Measurements from ENCODE around the gene DBP.

The DBP gene

DNA sequence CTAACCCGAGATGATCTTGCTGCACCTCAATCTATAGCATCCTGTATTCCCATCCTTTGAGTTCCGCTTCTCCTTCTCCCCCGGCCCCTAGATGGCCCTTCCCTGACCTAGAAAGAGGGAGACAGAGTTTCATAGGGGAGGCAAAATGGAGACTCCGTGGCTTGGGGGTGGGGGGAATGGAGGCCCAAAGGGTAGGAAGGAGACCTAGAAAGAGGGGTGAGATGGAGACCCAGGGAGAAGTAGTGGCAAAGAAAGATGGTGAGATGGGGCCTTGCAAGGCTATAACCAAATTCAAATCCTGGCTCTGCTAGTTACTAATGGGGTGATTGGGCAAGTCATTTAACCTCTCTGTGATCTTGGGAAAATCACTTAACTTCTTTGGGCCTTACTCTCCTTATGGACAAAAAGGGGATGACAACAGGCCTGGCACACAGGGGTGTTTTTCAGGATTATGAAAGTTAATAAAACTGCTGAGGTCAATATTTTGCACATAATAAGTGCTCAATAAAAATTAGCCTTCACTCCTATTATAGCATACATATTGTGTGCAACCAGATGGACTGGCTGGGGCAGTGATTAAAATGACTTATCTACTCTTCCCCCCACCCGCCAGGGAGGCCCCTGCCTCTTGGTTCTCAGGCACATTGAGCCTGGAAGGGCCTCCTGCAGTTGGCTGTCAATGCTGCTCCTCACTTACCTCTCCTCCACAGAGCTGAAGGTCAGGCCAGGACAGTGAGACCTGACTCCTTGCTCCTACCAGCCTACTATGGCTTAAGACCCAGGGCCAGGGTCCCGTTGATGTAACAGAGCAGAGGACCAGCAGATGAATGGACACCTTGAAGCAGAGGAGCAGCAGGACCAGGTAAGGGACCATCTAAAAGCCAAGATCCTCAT lies 17.2 kb downstream of the DBP start:
- CTCF ChIA-PET = interaction anchor here (0.9 kb wide), 1 partner anchor 14 kb away, joined by 3 read pairs; no protein-coding TSS in a partner anchor
- peak overlapping the region; percentile 95 for H3K4me3 Mint-ChIP-seq
- DNase-seq = no peak
- no peaks in the 10 kb centered on the region for H3K9me3 Mint-ChIP-seq
- peaks cover 4% of the 10 kb centered on the region for H3K27me3 Mint-ChIP-seq
- H3K4me1 Mint-ChIP-seq = peaks cover 67% of the 10 kb centered on the region
- peak overlapping the region; percentile 97 for H3K27ac Mint-ChIP-seq
- peaks cover 56% of the 10 kb centered on the region for H3K36me3 Mint-ChIP-seq

DNA sequence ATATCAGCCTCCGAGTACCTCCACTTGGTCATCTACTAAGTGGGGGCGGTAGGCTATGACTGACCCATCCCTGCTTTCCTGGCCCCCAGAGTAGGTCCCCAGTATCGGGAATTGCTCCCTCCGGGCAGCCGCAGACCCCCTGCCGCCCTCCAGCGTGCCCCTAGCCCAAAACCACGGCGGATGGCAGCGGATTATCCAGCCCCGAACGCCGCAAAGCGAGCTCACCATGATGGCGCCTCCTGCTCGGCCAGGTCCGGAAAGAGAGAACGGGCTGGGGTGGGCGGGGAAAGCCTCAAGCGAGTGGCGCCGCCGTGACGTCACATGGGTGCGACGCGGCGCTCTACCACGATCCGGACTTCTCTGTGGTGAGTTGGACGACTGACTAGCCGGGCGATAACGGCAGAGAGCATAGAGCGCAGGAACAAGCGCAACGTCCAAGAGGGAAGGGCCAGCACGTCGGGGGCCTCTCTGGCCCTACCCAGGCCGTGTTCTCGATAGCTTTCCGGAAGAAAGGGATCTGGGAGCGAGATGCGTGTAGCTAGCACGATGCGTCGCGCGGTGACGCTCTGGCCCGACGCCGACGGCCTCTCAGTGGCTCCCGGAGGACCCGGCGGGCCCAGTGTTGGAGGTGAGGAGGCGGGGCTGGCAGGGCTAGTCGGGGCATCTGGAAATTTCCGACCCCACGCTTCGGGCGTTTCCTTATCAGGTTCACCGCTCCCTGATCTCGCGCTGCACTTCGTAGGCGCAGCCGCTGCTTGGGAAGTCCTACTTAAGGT lies 18.1 kb downstream of the DBP start, which contains the start of the genes RPL18 and SPHK2:
Gene RPL18, minus strand, starts transcription at position 263 of the 776 bp plus-strand sequence. Its CDS starts 35 bp downstream, at position 228.
Gene SPHK2, plus strand, starts transcription at position 591 of the 776 bp plus-strand sequence. CDS start 1,009 bp downstream, outside the sequence.
- peak within 1 kb of the TSS; percentile 97 for H3K27ac Mint-ChIP-seq

DNA sequence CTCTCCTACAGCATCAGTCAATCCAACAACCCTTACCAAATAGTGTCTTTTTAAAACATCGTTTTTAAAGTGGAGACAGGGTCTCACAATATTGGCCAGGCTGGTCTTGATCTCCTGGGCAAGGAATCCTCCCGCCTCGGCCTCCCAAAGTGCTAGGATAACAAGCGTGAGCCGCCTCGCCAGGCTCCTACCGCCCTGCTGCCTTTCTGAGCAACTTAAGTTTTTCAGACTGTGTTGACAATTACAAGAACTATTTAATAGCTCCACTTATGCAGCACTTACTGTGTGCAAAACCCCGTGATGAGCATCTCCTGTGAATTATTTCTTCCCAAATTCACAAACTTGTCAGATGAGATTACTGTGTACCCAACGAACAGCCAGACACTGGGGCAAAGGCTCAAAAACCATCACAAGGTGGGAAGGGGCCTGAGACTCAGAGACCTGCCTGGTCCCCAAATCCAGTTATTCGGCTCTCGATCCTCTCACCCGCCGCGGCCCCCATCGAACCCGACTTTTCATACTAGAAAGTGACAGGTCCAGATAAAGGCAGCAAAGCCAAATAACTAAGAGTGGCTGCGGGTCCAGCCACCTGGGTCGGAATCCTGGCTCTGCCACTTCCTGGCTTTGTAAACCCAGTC lies 18.8 kb downstream of the DBP start:
- peak overlapping the region; percentile 97 for H3K27ac Mint-ChIP-seq
- H3K4me1 Mint-ChIP-seq = peaks cover 52% of the 10 kb centered on the region
- H3K9me3 Mint-ChIP-seq = no peaks in the 10 kb centered on the region
- CTCF ChIA-PET = interaction anchor here (1.5 to 3.0 kb wide), 2 partner anchors 9 to 34 kb away, joined by 7 to 13 read pairs; no protein-coding TSS in a partner anchor
- peak overlapping the region; percentile 95 for H3K4me3 Mint-ChIP-seq
- peaks cover 57% of the 10 kb centered on the region for H3K36me3 Mint-ChIP-seq
- H3K27me3 Mint-ChIP-seq = peaks cover 4% of the 10 kb centered on the region
- DNase-seq = no peak

More for the DNA sequence above, 18.1 kb downstream of the DBP start, which contains the start of the genes RPL18 and SPHK2:
- DNase-seq = peak; percentile 96
- Mint-ChIP-seq H3K4me3 (peak within 1 kb of the TSS; percentile 95), H3K27me3 (peaks cover 4% of the 10 kb centered on the region), H3K4me1 (peaks cover 60% of the 10 kb centered on the region), H3K36me3 (peaks cover 57% of the 10 kb centered on the region), H3K9me3 (no peaks in the 10 kb centered on the region)
- CTCF ChIA-PET = interaction anchor here (0.9 to 3.0 kb wide), 2 partner anchors 10 to 15 kb away, joined by 3 to 13 read pairs; no protein-coding TSS in a partner anchor

DNA sequence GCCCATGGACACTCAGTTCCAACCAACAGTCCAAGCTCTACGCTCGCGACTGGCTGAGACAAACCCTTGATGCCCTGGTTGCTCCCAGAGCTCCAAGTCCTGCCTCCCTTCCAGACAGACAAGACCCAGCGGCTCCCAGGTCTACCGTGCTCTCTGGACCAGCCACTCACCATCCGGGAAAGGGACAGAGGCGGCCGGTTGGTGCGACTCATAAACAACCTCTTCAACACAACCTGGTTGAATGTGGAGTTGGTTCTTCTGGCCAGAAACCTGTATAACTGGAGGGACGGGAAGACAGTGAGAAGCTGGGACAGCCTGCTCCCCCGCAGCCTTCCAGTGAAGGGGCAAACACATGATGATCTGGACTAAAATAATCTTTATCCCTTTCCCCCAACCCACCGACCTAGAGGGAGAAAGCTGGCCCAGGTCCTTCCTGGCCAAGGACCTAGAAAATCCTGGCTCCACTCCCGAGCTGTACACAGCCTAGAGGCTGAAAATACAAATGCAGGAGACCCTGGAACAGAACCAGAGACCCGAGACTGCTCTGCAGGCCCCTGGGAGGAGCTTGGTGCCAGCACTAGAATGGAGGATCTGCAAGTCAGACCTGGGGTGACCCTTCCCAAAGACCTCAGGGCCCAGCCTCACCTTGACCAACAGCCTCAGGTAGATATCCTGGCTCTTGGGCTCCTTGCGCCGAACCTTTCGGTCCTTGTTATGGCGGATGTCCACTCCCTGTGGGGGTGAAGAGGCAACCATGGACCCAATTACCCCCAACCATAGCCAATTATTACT lies 19.8 kb downstream of the DBP start:
- H3K27ac Mint-ChIP-seq = peak overlapping the region; percentile 97
- H3K4me3 Mint-ChIP-seq = peak overlapping the region; percentile 95
- DNase-seq = no peak
- CTCF ChIA-PET = interaction anchor here (1.2 to 3.0 kb wide), 3 partner anchors 8 to 284 kb away, joined by 3 to 13 read pairs (median 7); no protein-coding TSS in a partner anchor
- H3K27me3 Mint-ChIP-seq = peaks cover 4% of the 10 kb centered on the region
- H3K9me3 Mint-ChIP-seq = no peaks in the 10 kb centered on the region
- peaks cover 47% of the 10 kb centered on the region for H3K4me1 Mint-ChIP-seq
- peaks cover 53% of the 10 kb centered on the region for H3K36me3 Mint-ChIP-seq

DNA sequence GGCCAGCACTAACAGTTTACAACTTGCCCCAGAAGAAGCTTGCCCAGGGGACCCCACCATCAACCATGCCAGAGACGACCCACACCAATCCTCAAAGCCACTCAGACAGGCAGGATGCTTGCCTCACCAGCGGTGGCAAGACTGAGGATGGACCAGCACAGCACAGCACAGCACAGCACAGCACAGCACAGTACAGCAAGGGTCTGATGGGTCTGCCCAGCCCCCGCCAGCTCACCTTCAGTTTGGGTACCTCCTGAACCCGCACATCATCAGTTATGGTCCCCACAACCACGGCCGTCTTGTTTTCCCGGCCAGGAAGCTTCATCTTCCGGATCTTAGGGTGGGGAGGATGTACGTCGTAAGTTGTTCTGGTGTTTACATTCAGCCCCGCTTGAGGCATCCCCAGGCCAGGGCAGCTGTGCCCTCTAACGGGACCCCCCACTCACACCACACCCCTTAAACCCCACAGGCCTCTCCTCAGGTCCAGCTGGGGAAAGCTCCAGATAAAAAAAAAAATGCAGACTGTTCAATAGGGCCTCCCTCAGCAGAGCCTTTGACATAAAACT lies 20.6 kb downstream of the DBP start:
- Mint-ChIP-seq H3K36me3 (peaks cover 49% of the 10 kb centered on the region), H3K9me3 (no peaks in the 10 kb centered on the region)

DNA sequence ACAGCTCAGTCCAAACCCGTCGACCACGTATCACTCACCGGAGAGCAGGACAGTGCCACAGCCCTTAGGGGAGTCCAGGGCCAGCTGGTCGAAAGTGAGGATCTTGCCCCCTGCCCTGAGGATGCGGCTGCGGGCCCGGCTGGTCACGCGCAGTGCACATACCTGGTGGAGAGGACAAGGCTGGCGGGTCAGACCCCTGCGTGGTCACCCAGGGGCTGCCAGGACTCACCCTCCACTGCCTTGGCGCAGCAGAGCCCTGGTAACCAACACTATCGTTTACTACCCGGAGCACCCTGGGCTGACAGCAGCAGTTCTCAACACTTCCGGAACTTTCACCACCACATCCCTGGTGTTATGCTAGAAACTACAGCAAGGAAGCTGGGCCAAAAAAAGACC lies 21.1 kb downstream of the DBP start:
- H3K4me1 Mint-ChIP-seq = peaks cover 40% of the 10 kb centered on the region
- H3K27me3 Mint-ChIP-seq = peaks cover 4% of the 10 kb centered on the region
- CTCF ChIA-PET = interaction anchor here (1.1 kb wide), 1 partner anchor 11 kb away, joined by 3 read pairs; no protein-coding TSS in a partner anchor
- H3K4me3 Mint-ChIP-seq = peak overlapping the region; percentile 95
- peaks cover 46% of the 10 kb centered on the region for H3K36me3 Mint-ChIP-seq
- no peaks in the 10 kb centered on the region for H3K9me3 Mint-ChIP-seq
- no peak for DNase-seq
- H3K27ac Mint-ChIP-seq = peak overlapping the region; percentile 84

More for the DNA sequence above, 20.6 kb downstream of the DBP start:
- DNase-seq = no peak
- Mint-ChIP-seq H3K4me1 (peaks cover 43% of the 10 kb centered on the region), H3K4me3 (peak overlapping the region; percentile 95), H3K27ac (peak overlapping the region; percentile 84), H3K27me3 (peaks cover 4% of the 10 kb centered on the region)
- CTCF ChIA-PET = interaction anchor here (1.1 to 3.0 kb wide), 3 partner anchors 7 to 283 kb away, joined by 3 to 13 read pairs (median 3); no protein-coding TSS in a partner anchor

DNA sequence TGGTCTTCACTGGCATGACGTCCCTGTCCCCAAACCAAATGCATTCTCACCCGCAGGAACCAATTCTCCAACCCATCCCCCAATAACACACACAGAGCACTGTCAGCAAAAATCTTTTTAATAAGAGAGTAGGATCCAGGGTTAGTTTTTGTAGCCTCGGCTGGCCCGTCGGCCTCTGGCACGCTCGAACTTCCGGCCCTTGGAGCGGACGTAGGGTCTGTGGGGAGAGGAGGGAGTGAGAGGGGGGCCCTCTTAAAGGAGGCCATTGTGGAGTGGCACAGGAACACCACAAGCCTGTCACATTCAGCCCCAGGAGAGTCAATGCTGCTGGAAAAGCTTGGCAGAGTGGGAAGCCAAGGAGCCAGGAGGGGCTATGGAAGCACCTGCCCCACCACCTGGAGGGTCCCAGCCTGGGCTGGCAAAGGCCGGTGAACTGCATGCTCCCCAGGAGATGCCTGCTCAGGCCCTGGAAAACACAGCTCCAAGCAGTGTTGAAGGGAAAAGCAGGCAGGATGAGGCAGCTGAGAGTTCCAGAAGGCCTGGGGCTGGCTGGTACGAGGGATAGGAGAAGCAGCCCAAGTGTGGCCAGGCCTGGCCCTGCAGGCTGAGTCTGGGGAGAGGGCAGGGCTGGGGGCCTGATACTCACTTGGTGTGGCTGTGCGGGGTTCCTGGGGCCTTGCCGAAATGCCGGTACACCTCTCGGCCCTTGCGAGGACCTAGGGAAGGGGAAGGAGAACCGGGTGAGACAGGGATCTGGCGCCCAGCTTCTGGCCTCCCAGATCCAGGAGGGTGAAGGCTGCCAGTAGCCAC lies 21.7 kb downstream of the DBP start:
- Mint-ChIP-seq H3K4me3 (no peak overlapping the region), H3K36me3 (peaks cover 46% of the 10 kb centered on the region), H3K27me3 (peaks cover 4% of the 10 kb centered on the region), H3K27ac (no peak overlapping the region), H3K4me1 (peaks cover 40% of the 10 kb centered on the region), H3K9me3 (no peaks in the 10 kb centered on the region)
- CTCF ChIA-PET = interaction anchor here (0.9 to 1.1 kb wide), 2 partner anchors 10 kb away, joined by 3 read pairs; no protein-coding TSS in a partner anchor
- DNase-seq = no peak

DNA sequence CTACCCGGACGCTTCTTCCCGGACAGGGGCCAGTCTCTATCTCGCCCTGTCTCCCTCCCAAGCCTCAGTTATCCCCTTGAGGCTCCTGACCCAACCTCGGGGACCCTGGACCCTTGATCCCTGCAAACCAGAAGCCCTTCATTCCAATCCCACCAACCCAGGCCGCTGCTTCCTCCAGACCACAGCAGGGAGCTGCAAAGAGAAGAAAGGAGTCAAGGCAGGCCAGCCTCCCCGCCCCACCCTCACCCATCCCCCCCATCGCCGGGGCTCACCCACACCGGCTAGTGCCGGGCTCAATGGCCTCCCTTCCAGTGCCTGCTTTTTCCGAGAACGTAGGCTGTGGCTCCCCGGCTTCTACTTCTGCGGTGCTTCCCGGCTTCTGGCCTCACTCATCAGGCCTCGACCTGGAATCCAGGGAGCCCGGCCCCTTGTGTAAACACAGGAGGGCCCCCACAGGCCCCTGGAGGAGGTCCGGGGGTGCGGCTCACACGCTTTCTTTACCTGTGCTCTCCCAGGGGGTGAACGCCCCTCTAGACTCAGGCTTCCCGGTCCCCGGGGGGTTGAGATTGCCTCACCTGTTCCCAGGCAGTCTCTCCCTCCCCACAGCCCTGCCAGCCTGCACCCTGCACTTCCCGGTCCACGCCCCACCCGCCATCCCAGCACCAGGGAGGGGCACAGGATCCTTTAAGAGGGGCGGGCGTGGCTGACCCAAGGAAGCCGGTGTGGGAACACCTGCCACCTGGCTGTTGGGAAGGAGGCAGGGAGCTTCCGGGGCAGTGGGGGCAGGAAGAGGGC lies 22.5 kb downstream of the DBP start, which contains the start of gene FAM83E:
Gene FAM83E, minus strand, starts transcription at position 641 of the 795 bp plus-strand sequence. CDS start 1,704 bp downstream, outside the sequence.
- peaks cover 32% of the 10 kb centered on the region for H3K4me1 Mint-ChIP-seq
- no peak within 1 kb of the TSS for H3K4me3 Mint-ChIP-seq
- H3K27ac Mint-ChIP-seq = peak within 1 kb of the TSS; percentile 16
- CTCF ChIA-PET = interaction anchor here (0.9 kb wide), 1 partner anchor 9 kb away, joined by 3 read pairs; no protein-coding TSS in a partner anchor
- DNase-seq = no peak
- H3K36me3 Mint-ChIP-seq = peaks cover 41% of the 10 kb centered on the region
- H3K27me3 Mint-ChIP-seq = peaks cover 4% of the 10 kb centered on the region
- H3K9me3 Mint-ChIP-seq = no peaks in the 10 kb centered on the region

DNA sequence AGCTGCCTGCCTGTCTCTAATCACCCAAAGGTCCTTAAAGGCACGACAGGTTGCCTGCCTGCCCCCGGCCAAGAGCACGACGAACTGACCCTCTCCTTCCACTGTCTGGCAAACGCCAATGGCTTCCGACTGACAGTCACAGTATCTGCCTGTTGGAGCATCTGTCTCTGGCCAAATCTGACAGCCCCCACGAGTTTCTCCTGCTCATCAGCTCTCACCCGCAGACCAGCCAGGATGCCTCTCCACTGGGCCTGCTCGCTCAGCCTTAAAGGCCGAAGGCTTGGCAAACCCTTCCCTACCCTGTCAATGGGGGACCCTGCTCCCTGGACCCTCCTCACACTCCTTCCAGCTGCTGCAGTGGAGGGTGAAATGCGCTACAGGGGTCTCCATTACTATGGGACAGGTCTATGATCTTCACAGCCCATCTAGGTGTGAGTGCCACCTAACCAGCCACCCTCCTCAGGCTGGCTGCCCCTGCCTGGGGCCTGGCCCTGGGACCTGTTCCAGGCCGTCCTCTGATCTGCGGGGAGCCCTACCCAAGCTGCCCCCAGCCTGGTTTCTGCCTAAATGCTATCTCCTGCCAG lies 23.2 kb downstream of the DBP start:
- H3K36me3 Mint-ChIP-seq = peaks cover 37% of the 10 kb centered on the region

DNA sequence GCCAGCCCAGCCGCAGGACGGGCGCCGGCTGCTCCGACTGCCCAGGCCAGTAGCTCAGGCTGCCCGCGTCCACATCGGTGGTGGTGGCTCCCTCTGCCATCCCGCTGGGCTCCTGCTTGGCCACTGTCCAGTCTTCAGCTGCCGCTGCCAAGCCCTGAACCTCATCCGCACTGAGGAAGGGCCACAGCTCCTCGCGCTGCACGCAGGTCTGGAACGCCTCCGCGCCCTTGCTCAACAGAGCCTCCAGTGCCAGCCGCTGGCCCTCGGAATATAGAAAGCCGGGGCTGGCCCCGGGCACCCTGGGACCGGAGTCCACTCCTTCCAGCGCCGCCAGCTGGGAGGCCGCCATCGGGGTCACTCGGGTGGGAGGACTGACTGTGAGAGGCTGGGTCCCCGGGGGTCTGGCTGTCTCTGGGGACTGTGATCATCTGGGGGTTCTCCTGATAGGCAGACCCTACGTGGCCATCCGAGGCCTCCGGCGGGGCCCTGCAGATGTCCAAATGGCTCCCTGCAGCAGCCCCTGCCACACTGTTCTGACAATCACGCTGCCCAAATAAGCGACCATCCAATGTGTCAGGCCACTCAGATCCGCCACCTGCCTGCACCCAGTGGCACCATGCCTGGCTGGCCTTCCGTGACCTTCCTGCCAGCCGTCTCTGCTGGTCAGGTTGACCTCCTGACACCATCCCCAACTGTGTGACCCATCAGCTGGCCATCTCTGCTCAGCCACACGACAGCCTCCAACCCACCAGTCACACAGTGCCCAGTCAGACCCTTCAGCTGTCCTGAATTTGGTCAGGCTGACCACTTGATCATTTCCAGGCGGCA lies 23.9 kb downstream of the DBP start:
- Mint-ChIP-seq H3K27ac (no peak overlapping the region), H3K4me3 (no peak overlapping the region)

More for the DNA sequence above, 23.2 kb downstream of the DBP start:
- peaks cover under 1% of the 10 kb centered on the region for H3K27me3 Mint-ChIP-seq
- H3K4me1 Mint-ChIP-seq = peaks cover 30% of the 10 kb centered on the region
- H3K27ac Mint-ChIP-seq = peak overlapping the region; percentile 16
- no peaks in the 10 kb centered on the region for H3K9me3 Mint-ChIP-seq
- H3K4me3 Mint-ChIP-seq = no peak overlapping the region
- CTCF ChIA-PET = interaction anchor here (0.9 kb wide), 1 partner anchor 8 kb away, joined by 3 read pairs; no protein-coding TSS in a partner anchor
- DNase-seq = no peak

More for the DNA sequence above, 23.9 kb downstream of the DBP start:
- Mint-ChIP-seq H3K4me1 (peaks cover 29% of the 10 kb centered on the region), H3K36me3 (peaks cover 32% of the 10 kb centered on the region), H3K9me3 (no peaks in the 10 kb centered on the region), H3K27me3 (no peaks in the 10 kb centered on the region)
- CTCF ChIA-PET = interaction anchor here (0.8 kb wide), 1 partner anchor 28 kb away, joined by 3 read pairs; no protein-coding TSS in a partner anchor
- no peak for DNase-seq
